Measurements from ENCODE around the gene FAM98C. TPM values are rescaled to one million over a fixed set of nuclear protein-coding genes. Genes with fewer than 3 reads are reported as not detected.
A peak's percentile ranks its signal among the peaks of the same experiment; 100 is the strongest.

FAM98C gene
- total and polyA plus RNA-seq, 2 experiments from 2014 or later, result 13.8 to 27.3 TPM

DNA sequence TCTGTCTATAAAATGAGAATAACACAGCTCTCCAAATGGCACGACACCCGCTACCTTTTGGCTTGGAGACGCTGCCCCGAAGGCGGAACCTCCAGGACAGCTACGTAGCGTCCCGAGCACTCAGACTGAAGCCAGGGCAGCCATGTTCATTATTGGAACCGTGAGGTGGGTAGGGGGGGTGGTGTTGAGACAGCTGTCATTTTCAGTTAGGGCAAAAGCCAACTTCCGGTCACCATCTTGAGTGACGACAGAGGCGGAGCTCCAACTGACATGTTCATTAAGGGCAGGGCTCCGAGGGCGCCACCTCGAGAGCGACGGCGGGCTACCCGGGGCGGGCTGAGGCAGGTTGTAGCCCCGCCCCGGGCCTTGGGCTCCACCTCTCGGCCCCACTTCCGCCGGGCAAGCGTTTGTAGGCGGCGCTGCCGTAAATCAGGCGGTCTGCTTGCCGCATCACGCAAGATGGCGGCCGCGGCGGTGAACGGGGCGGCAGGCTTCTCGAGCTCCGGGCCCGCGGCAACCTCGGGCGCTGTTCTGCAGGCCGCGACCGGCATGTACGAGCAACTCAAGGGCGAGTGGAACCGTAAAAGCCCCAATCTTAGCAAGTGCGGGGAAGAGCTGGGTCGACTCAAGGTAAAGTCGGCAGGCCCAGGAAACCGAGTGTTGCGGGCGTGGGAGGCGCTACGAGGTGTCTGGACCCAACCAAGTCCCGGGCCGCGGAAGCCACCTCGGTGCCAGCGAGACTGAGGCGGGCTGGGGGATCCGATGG is 28.4 kb upstream of the FAM98C start, which contains the start of gene PSMD8:
TSS of gene PSMD8 (plus strand) at position 240 of the 766 bp plus-strand sequence. CDS start at position 271, 31 bp downstream.
- peak within 1 kb of the TSS; percentile 92 for H3K4me3 ChIP-seq
- peak; percentile 100 for DNase-seq
- in situ Hi-C loops (cut with MboI), result no loop called here
- TF ChIP-seq EZH2phosphoT487 (IDR thresholded peaks at IDR 0.05; ENCODE audit: insufficient read depth, low read depth) (no peak), EZH2 (IDR thresholded peaks at IDR 0.05; ENCODE audit: insufficient read depth, poor library complexity, severe bottlenecking) (no peak)
- no peaks in the 10 kb centered on the region; the same call in 1 of the 2 replicates for H4K20me1 ChIP-seq (ENCODE audit: insufficient read depth)
- H2AFZ ChIP-seq, result peak within 1 kb of the TSS; percentile 93
- H3K9ac ChIP-seq, result peak within 1 kb of the TSS; percentile 96
- H3K79me2 ChIP-seq (ENCODE audit: insufficient read depth), result peaks cover 47% of the 10 kb centered on the region
- H3F3A ChIP-seq (ENCODE audit: insufficient read depth), result no peaks in the 10 kb centered on the region
- 0 out of 2 replicates have a peak, but pooled peaks cover 9% of the 10 kb centered on the region for H3K36me3 ChIP-seq (ENCODE audit: low read depth)
- H3K4me2 ChIP-seq (ENCODE audit: unreplicated experiment), result peak within 1 kb of the TSS; percentile 86
- peaks cover 18% of the 10 kb centered on the region for H3K4me1 ChIP-seq (ENCODE audit: insufficient read depth)
- 1% methylated on average over 61 to 63 of the region's 65 CpGs for WGBS, 2 experiments (ENCODE audit: low coverage in 1 of 2, low lambda C conversion rate in 2 of 2, missing lambda C conversion rate in 2 of 2)
- no peaks in the 10 kb centered on the region for H3K27me3 ChIP-seq (replicated peaks; ENCODE audit: insufficient read depth)
- H3K27ac ChIP-seq, result peak within 1 kb of the TSS; percentile 88
- H3K9me2 ChIP-seq (ENCODE audit: insufficient read depth), result no peaks in the 10 kb centered on the region
- H3K9me3 ChIP-seq (ENCODE audit: low read depth), result no peaks in the 10 kb centered on the region

- H3K9ac ChIP-seq, result peak overlapping the region; percentile 96
- H2AFZ ChIP-seq, result peak overlapping the region; percentile 93
- no peaks in the 10 kb centered on the region for H3K27me3 ChIP-seq (replicated peaks; ENCODE audit: insufficient read depth)
- H3K4me3 ChIP-seq, result peak overlapping the region; percentile 92
- H3K36me3 ChIP-seq (ENCODE audit: low read depth), result peaks cover 15% of the 10 kb centered on the region; the same call in 1 of the 2 replicates
- H3K4me1 ChIP-seq (ENCODE audit: insufficient read depth), result peaks cover 18% of the 10 kb centered on the region
- H3K9me2 ChIP-seq (ENCODE audit: insufficient read depth), result no peaks in the 10 kb centered on the region
- H3F3A ChIP-seq (ENCODE audit: insufficient read depth), result no peaks in the 10 kb centered on the region
- TF ChIP-seq EZH2phosphoT487 (IDR thresholded peaks at IDR 0.05; ENCODE audit: insufficient read depth, low read depth), result no peak
- peak overlapping the region; percentile 84 for H3K4me2 ChIP-seq (ENCODE audit: unreplicated experiment)
- DNase-seq, result no peak
- in situ Hi-C loops (cut with MboI), result no loop called here
- H4K20me1 ChIP-seq (ENCODE audit: insufficient read depth), result no peaks in the 10 kb centered on the region; the same call in 1 of the 2 replicates
- WGBS, 2 experiments (ENCODE audit: low coverage in 1 of 2, low lambda C conversion rate in 2 of 2, missing lambda C conversion rate in 2 of 2), result 1 to 2% methylated on average over 17 to 18 of the region's 18 CpGs
- no peaks in the 10 kb centered on the region for H3K9me3 ChIP-seq (ENCODE audit: low read depth)
- H3K79me2 ChIP-seq (ENCODE audit: insufficient read depth), result peaks cover 53% of the 10 kb centered on the region
- H3K27ac ChIP-seq, result peak overlapping the region; percentile 88
Observed at GRCh38 chr19:38375098-38375493, 27.8 kb upstream of the FAM98C start.

- Histone ChIP-seq H2AFZ (no peak overlapping the region), H4K20me1 (ENCODE audit: insufficient read depth) (no peaks in the 10 kb centered on the region; the same call in 1 of the 2 replicates), H3K4me2 (ENCODE audit: unreplicated experiment) (peak overlapping the region; percentile 84), H3F3A (ENCODE audit: insufficient read depth) (no peaks in the 10 kb centered on the region), H3K4me3 (peak overlapping the region; percentile 92), H3K27me3 (replicated peaks; ENCODE audit: insufficient read depth) (no peaks in the 10 kb centered on the region), H3K36me3 (ENCODE audit: low read depth) (peaks cover 18% of the 10 kb centered on the region; the same call in 1 of the 2 replicates), H3K9me2 (ENCODE audit: insufficient read depth) (no peaks in the 10 kb centered on the region), H3K27ac (peak overlapping the region; percentile 88), H3K9ac (peak overlapping the region; percentile 96), H3K79me2 (ENCODE audit: insufficient read depth) (peaks cover 56% of the 10 kb centered on the region), H3K4me1 (ENCODE audit: insufficient read depth) (peaks cover 18% of the 10 kb centered on the region), H3K9me3 (ENCODE audit: low read depth) (no peaks in the 10 kb centered on the region)
- whole genome bisulfite sequencing, 2 experiments (ENCODE audit: low coverage in 1 of 2, low lambda C conversion rate in 2 of 2, missing lambda C conversion rate in 2 of 2), result 68 to 86% methylated on average over 5 of the region's 5 CpGs
- no peak for TF ChIP-seq EZH2 (IDR thresholded peaks at IDR 0.05; ENCODE audit: insufficient read depth, poor library complexity, severe bottlenecking)
- in situ Hi-C loops (cut with MboI), result no loop called here
- DNase-seq, result peak; percentile 68
Observed at GRCh38 chr19:38375748-38376147, 27.1 kb upstream of the FAM98C start.

- Histone ChIP-seq H3K9me2 (ENCODE audit: insufficient read depth) (no peaks in the 10 kb centered on the region), H3K4me2 (ENCODE audit: unreplicated experiment) (peak overlapping the region; percentile 84), H3K27ac (no peak overlapping the region), H2AFZ (no peak overlapping the region), H3K4me1 (ENCODE audit: insufficient read depth) (peaks cover 18% of the 10 kb centered on the region), H3K79me2 (ENCODE audit: insufficient read depth) (peaks cover 59% of the 10 kb centered on the region), H4K20me1 (ENCODE audit: insufficient read depth) (no peaks in the 10 kb centered on the region; the same call in 1 of the 2 replicates), H3K4me3 (no peak overlapping the region), H3F3A (ENCODE audit: insufficient read depth) (no peaks in the 10 kb centered on the region), H3K9me3 (ENCODE audit: low read depth) (no peaks in the 10 kb centered on the region), H3K36me3 (ENCODE audit: low read depth) (peaks cover 26% of the 10 kb centered on the region; the same call in 1 of the 2 replicates), H3K9ac (0 out of 2 replicates have a peak overlapping the region, but pooled peaks have one; percentile 96), H3K27me3 (replicated peaks; ENCODE audit: insufficient read depth) (no peaks in the 10 kb centered on the region)
- TF ChIP-seq EZH2 (IDR thresholded peaks at IDR 0.05; ENCODE audit: insufficient read depth, poor library complexity, severe bottlenecking) (no peak), EZH2phosphoT487 (IDR thresholded peaks at IDR 0.05; ENCODE audit: insufficient read depth, low read depth) (no peak)
- in situ Hi-C loops (cut with MboI), result no loop called here
- no peak for DNase-seq
- WGBS, 2 experiments (ENCODE audit: low coverage in 1 of 2, low lambda C conversion rate in 2 of 2, missing lambda C conversion rate in 2 of 2), result 89 to 97% methylated on average over 3 of the region's 3 CpGs
Observed at GRCh38 chr19:38376576-38376975, 26.3 kb upstream of the FAM98C start.

All from GM23248 (cell line).